GM12878 (cell line): ENCODE results near the gene HS3ST2.

Experiments
- GABPA ChIP-seq: IDR thresholded peaks from 2 replicates; pipeline ENCODE4 v1.6.1; 2014; ENCODE audit warnings: antibody characterized with exemption, low read depth, mild to moderate bottlenecking, inconsistent platforms
- KDM1A ChIP-seq: fragments of 200-600 bp; sonication (generic); IDR thresholded peaks from 2 replicates; pipeline ENCODE4 v1.6.1; 2016; ENCODE audit warnings: borderline replicate concordance
- TAF1 ChIP-seq: IDR thresholded peaks from 2 replicates; pipeline ENCODE4 v1.6.1; 2011; ENCODE audit warnings: mild to moderate bottlenecking, low read depth, low read length, borderline replicate concordance
- ZNF384 ChIP-seq: IDR thresholded peaks from 2 replicates; pipeline ENCODE4 v1.6.1; 2012; ENCODE audit warnings: low read depth, mild to moderate bottlenecking, low read length, improper control_type of control experiment, borderline replicate concordance
- TF ChIP-seq, protein P1 (sequence below), 3 experiments: IDR thresholded peaks in 2 of 3; conservative IDR thresholded peaks in 1 of 3; 2 replicates each; pipeline ENCODE4 v1.5.1; 2011; ENCODE audit warnings: low read depth in 3 of 3, low read length in 3 of 3, mild to moderate bottlenecking in 3 of 3, control low read depth in 2 of 3, moderate library complexity in 2 of 3, inconsistent platforms in 1 of 3, mixed read lengths in 1 of 3; ENCODE audit not compliant: control insufficient read depth in 2 of 3, insufficient read depth in 1 of 3; ENCODE audit errors: extremely low read depth in 1 of 3

DNA sequence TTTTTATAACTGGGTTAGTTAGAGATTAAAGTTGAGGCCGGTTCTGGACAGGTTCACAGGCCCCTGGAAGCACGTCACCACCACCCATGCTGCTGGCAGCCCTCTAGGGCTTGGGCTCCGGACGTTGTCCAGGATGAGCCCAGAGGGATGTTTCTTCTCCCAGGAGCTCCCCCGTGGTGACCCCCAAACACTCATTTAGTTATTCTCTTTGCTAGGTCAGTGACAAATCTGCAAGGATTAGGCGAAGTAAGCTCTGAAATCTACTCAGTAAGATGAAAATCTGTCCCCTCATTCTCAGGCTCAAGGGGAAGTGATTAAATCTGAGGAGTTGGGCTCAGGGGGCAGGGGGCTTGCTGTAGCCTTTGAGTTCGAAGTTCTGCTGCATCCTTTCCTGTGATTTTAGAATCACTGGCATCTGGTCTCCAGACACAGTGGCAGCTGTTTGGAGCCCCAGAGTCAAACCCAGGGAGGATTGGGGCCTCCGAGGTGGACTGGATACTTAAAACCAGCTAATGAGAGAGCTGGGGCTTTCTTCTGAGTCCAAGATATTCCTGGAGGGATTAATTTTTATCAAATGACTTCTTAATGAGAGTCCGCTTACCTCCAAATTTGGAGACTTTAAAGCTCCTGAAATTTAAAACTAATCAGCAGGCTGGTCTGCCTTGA lies 49.2 kb upstream of the HS3ST2 start:
- TF ChIP-seq KDM1A (no peak), ZNF384 (no peak), GABPA (no peak), TAF1 (no peak)
- TF ChIP-seq, protein P1, sequence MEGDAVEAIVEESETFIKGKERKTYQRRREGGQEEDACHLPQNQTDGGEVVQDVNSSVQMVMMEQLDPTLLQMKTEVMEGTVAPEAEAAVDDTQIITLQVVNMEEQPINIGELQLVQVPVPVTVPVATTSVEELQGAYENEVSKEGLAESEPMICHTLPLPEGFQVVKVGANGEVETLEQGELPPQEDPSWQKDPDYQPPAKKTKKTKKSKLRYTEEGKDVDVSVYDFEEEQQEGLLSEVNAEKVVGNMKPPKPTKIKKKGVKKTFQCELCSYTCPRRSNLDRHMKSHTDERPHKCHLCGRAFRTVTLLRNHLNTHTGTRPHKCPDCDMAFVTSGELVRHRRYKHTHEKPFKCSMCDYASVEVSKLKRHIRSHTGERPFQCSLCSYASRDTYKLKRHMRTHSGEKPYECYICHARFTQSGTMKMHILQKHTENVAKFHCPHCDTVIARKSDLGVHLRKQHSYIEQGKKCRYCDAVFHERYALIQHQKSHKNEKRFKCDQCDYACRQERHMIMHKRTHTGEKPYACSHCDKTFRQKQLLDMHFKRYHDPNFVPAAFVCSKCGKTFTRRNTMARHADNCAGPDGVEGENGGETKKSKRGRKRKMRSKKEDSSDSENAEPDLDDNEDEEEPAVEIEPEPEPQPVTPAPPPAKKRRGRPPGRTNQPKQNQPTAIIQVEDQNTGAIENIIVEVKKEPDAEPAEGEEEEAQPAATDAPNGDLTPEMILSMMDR (IDR thresholded peaks at IDR 0.05 in 2 of 3, conservative IDR thresholded peaks at IDR 0.05 in 1 of 3; ENCODE audit: control insufficient read depth in 2 of 3, extremely low read depth in 1 of 3, insufficient read depth in 1 of 3, low read depth in 3 of 3, low read length in 3 of 3): no peak
